Liver (tissue), 3 donors: ENCODE data around the gene TMED9.

Source experiments
- ATF3 ChIP-seq: IDR thresholded peaks from 2 replicates; pipeline ENCODE4 v1.6.1; 2016; ENCODE audit warnings: antibody characterized with exemption
- CTCF ChIP-seq: fragments of 150-350 bp; IDR thresholded peaks from 2 replicates; pipeline ENCODE4 v1.5.1; 2017; ENCODE audit warnings: improper control_type of control experiment, low read depth, low read length; ENCODE audit not compliant: missing input control
- GABPA ChIP-seq, 2 donors: IDR thresholded peaks in 1 of 2; conservative IDR thresholded peaks in 1 of 2; 2 replicates each; pipeline ENCODE4 v1.6.1; 2016; ENCODE audit warnings: antibody characterized with exemption in 2 of 2, mild to moderate bottlenecking in 1 of 2, moderate library complexity in 1 of 2
- HNF4G ChIP-seq: IDR thresholded peaks from 2 replicates; pipeline ENCODE4 v1.6.1; 2016; ENCODE audit warnings: antibody characterized with exemption
- MAX ChIP-seq: IDR thresholded peaks from 2 replicates; pipeline ENCODE4 v1.6.1; 2016; ENCODE audit warnings: antibody characterized with exemption
- REST ChIP-seq: IDR thresholded peaks from 2 replicates; pipeline ENCODE4 v1.6.1; 2016; ENCODE audit warnings: antibody characterized with exemption, mild to moderate bottlenecking
- TAF1 ChIP-seq: conservative IDR thresholded peaks from 2 replicates; pipeline ENCODE4 v1.6.1; 2016; ENCODE audit warnings: antibody characterized with exemption, mild to moderate bottlenecking
- YY1 ChIP-seq: IDR thresholded peaks from 2 replicates; pipeline ENCODE4 v1.6.1; 2016; ENCODE audit warnings: antibody characterized with exemption, mild to moderate bottlenecking
- ZBTB33 ChIP-seq: IDR thresholded peaks from 2 replicates; pipeline ENCODE4 v1.6.1; 2016; ENCODE audit warnings: antibody characterized with exemption
- donor health status: healthy.
- donor health status: healthy.

GRCh38 chr5:177612215-177612673 is 20.2 kb downstream of the TMED9 start:
- no peak for TF ChIP-seq ZBTB33
- no peak for TF ChIP-seq REST
- TF ChIP-seq HNF4G: no peak
- TF ChIP-seq CTCF: no peak
- no peak for TF ChIP-seq TAF1
- no peak for TF ChIP-seq MAX
- no peak for TF ChIP-seq YY1
- no peak for TF ChIP-seq GABPA (IDR thresholded peaks at IDR 0.05 in 1 of 2, conservative IDR thresholded peaks at IDR 0.05 in 1 of 2)
- TF ChIP-seq ATF3: no peak
